Stimulated activated CD8-positive, alpha-beta memory T cell treated with anti-CD3 and anti-CD28 coated beads, Interleukin-7, amount 100 ng/mL, for 4 hours (primary cell): ENCODE measurements around the gene CDKN2AIPNL.

Experiments used
- DNase-seq, 2 donors: peaks; one replicate each; pipeline ENCODE4 v3.0.0-alpha.2; 2020; ENCODE audit warnings: low read depth in 2 of 2

The CDKN2AIPNL gene

GRCh38 chr5:134411546-134412266, at the start of gene CDKN2AIPNL:
Gene CDKN2AIPNL, minus strand, starts transcription at chr5:134411881. Its CDS starts 27 bp downstream, at chr5:134411854.
- DNase-seq: peak; percentile 71 to 87

- no peak for DNase-seq
Observed at GRCh38 chr5:134460551-134460950, 48.9 kb upstream of the CDKN2AIPNL start.

- no peak for DNase-seq
Observed at GRCh38 chr5:134459491-134459890, 47.8 kb upstream of the CDKN2AIPNL start.

- DNase-seq: no peak
Observed at GRCh38 chr5:134459010-134459403, 47.3 kb upstream of the CDKN2AIPNL start.

GRCh38 chr5:134458234-134459009, 46.7 kb upstream of the CDKN2AIPNL start:
- DNase-seq: no peak

- DNase-seq: no peak
Observed at GRCh38 chr5:134457801-134458200, 46.1 kb upstream of the CDKN2AIPNL start.

GRCh38 chr5:134456825-134457224, 45.1 kb upstream of the CDKN2AIPNL start:
- no peak for DNase-seq

GRCh38 chr5:134455466-134455865, 43.8 kb upstream of the CDKN2AIPNL start:
- no peak for DNase-seq

- no peak for DNase-seq
Observed at GRCh38 chr5:134453016-134453415, 41.3 kb upstream of the CDKN2AIPNL start.

- DNase-seq: no peak
Observed at GRCh38 chr5:134451936-134452505, 40.3 kb upstream of the CDKN2AIPNL start.

- no peak for DNase-seq
Observed at GRCh38 chr5:134451225-134451935, 39.7 kb upstream of the CDKN2AIPNL start.

- no peak for DNase-seq
Observed at GRCh38 chr5:134450374-134450773, 38.7 kb upstream of the CDKN2AIPNL start.

GRCh38 chr5:134449167-134449566, 37.5 kb upstream of the CDKN2AIPNL start:
- DNase-seq: no peak

- no peak for DNase-seq
Observed at GRCh38 chr5:134447815-134448520, 36.3 kb upstream of the CDKN2AIPNL start.

- DNase-seq: no peak
Observed at GRCh38 chr5:134446938-134447337, 35.3 kb upstream of the CDKN2AIPNL start.

GRCh38 chr5:134445856-134446818, 34.5 kb upstream of the CDKN2AIPNL start:
- no peak for DNase-seq

GRCh38 chr5:134444941-134445471, 33.3 kb upstream of the CDKN2AIPNL start:
- no peak for DNase-seq

GRCh38 chr5:134440201-134440755, 28.6 kb upstream of the CDKN2AIPNL start:
- no peak for DNase-seq

- no peak for DNase-seq
Observed at GRCh38 chr5:134439210-134439654, 27.6 kb upstream of the CDKN2AIPNL start.

- no peak for DNase-seq
Observed at GRCh38 chr5:134438721-134439123, 27.0 kb upstream of the CDKN2AIPNL start.
